K562 (cell line): ENCODE results near the gene COLQ. TPM values are rescaled to one million over a fixed set of nuclear protein-coding genes. Genes with fewer than 3 reads are reported as not detected.

ENCODE experiments used
- ARID3A ChIP-seq: IDR thresholded peaks from 2 replicates; pipeline ENCODE4 v1.6.1; 2012; ENCODE audit warnings: low read depth, low read length, improper control_type of control experiment, borderline replicate concordance
- HDGF ChIP-seq: fragments of 450-650 bp; IDR thresholded peaks from 2 replicates; pipeline ENCODE4 v1.6.1; 2016
- MGA ChIP-seq: fragments of 450-650 bp; IDR thresholded peaks from 2 replicates; pipeline ENCODE4 v1.6.1; 2016; ENCODE audit warnings: mild to moderate bottlenecking, moderate library complexity
- TARDBP ChIP-seq: fragments of 450-650 bp; IDR thresholded peaks from 2 replicates; pipeline ENCODE4 v1.6.1; 2016
- ZNF146 ChIP-seq: IDR thresholded peaks from one replicate; pipeline ENCODE4 v1.6.1; 2018; ENCODE audit warnings: missing compliant biosample characterization; ENCODE audit not compliant: unreplicated experiment
- ZNF76 ChIP-seq: fragments of 250-450 bp; sonication (Bioruptor Pico); IDR thresholded peaks from 2 replicates; pipeline ENCODE4 v1.4.0; 2020; ENCODE audit warnings: mild to moderate bottlenecking, moderate library complexity, borderline replicate concordance
- polyA plus RNA-seq, 8 experiments: library from polyadenylated mRNA; depleted of rRNA in 4 of 8; stranded (reverse) in 5 of 8; unstranded in 3 of 8; fragments of >200 nt; fragmentation: Nextera tagmentation in 2 of 8; fragmentation: Illumina TruSeq in 1 of 8; extraction: Ambion mirVana in 2 of 8; extraction: Trizol in 1 of 8; gene quantifications; 2 replicates each; pipeline versions ENCODE4 v1.2.1 to v1.2.3, GENCODE V29; 2011 to 2014; ENCODE audit warnings: inconsistent platforms in 1 of 8, missing spikeins in 1 of 8
- total RNA-seq, 7 experiments: library from RNA; depleted of rRNA in 6 of 7; stranded (reverse); fragments of >200 nt in 6 of 7; fragmentation: Illumina TruSeq in 2 of 7; extraction: Trizol in 2 of 7; gene quantifications; 2 replicates each; pipeline versions ENCODE4 v1.2.1 to v1.2.3, GENCODE V29; 2011 to 2021; ENCODE audit warnings: low replicate concordance in 1 of 7

COLQ gene
- total and polyA plus RNA-seq, 9 of the 15 experiments (the other 6 are each of a cell fraction or from before 2014, with no cell fraction given), result 0.04 to 0.36 (median 0.27) TPM; not detected in 4

GRCh38 chr3:15501126-15501525 is 20.4 kb downstream of the COLQ start (continued):
- TF ChIP-seq ARID3A, result no peak
- TF ChIP-seq ZNF76 (CRISPR knock-in tag), result no peak
- no peak for TF ChIP-seq MGA
- no peak for TF ChIP-seq ZNF146 (CRISPR knock-in tag)
- TF ChIP-seq TARDBP, result no peak
- no peak for TF ChIP-seq HDGF
- TF ChIP-seq, all 486 proteins: peak for 0
